RKO (cell line): ENCODE data around the gene PDHA1.

Source experiments
- DNase-seq: peaks from one replicate; pipeline ENCODE4 v3.0.0-alpha.2; 2016; ENCODE audit warnings: low spot score

PDHA1 gene

GRCh38 chrX:19343535-19344408 is at the start of gene PDHA1:
Gene PDHA1 (plus strand): TSS chrX:19343927. CDS start chrX:19344038, 111 bp downstream.
- peak; percentile 90 for DNase-seq

DNA sequence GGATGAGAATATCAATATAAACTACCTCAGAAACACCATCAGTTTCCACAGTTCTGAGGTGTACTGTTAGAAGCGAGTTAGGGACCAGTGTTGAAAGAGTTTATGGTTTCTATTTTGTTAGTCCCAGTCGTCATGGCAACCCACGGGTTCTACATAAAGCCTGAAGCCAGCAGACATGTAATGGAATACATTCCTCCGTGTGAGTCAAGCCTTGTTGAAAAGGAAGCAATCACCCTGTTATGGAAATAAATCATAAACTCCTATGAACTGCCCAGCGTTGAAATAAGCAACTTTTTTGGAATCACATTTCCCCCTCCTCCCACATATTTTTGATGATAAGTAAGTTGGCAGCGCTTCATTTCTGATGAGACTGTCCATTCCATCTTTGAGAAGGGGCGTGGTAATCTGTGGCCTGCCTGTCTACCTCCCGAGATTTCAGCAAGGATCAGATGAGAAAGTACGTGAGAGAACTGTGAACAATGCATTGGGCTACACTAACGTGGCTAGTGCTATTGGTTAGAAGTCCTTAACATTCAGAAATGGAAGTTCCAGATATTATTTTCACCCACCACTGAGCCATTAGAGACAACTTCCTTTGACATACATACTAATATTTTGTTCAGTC is 40.4 kb upstream of the PDHA1 start:
- no peak for DNase-seq

GRCh38 chrX:19326567-19326966 is 17.2 kb upstream of the PDHA1 start:
- DNase-seq = no peak

- DNase-seq = no peak
These were observed 11.9 kb upstream of the PDHA1 start for GRCh38 chrX:19331831-19332230.

DNA sequence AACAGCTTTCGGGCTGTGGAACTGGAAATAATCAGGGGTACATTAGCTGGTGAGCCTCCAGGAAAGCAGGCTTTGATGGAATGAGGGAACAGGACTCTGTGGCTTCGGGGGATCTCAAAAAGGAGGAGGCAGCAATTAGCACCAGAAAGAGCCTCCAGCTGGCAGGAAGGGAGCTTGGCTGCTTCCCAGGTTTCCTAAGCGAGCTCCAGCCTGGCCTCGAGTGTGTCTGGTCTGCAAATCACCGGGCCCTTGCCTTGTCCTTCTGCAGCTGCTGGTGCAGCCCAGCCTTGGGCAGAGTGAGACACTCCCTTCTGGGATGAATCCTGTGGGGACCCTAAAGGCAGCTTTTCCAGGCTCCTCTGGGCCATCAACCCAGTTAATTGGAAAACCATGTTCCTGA is 10.7 kb upstream of the PDHA1 start:
- no peak for DNase-seq

GRCh38 chrX:19334945-19335626 is 8.6 kb upstream of the PDHA1 start:
- peak; percentile 72 for DNase-seq

DNA sequence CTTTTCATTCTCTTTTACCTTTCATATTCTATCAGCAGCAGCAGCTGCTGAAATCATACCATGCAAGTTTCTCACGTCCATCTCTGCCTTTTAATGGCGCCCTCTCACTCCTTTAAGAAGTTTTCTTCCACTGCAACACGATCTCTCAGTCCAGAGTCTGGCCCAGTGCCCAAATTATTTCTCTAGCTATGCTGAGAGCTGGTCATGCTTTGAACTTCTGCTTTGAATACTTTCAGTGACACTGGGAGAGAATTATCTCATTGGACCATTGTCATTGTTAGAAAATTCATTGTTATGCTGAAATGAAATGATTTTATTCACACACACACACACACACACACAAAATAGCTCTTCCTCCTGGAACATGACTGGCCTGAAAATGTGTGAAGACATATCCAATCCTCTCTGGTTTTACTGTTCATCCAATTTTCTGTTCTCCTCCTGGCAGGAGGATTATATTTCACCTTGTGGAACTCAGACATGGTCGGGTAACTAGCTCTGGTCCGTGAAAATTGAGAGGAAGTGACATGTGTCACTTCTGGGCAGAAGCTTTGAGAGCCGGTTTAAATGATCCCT is 1.3 kb upstream of the PDHA1 start:
- DNase-seq = no peak

DNA sequence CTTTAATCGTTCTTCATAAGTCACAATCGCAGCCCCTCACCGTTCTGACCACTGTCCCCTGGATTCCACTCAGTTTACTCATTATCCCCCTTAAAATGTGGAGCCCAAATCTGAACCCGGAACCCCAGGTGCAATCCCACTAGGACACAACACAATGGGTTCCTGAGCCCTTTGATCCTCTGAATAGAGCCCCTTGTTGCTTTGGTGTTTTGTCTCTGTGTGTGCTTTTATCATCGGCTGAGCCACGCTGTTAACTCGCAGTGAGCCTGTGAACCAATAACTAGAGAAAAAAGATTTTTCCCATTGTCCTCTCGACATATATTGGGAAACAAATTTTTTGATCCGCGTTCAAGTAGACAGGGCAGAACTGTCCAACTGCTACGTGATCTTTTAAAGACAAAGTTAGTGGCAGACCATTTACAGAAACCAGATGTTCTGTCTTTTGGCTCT is 617 bp upstream of the PDHA1 start:
- DNase-seq = no peak

- no peak for DNase-seq
These were observed 934 bp downstream of the PDHA1 start for GRCh38 chrX:19344661-19345060.

GRCh38 chrX:19347916-19348315 is 4.2 kb downstream of the PDHA1 start:
- no peak for DNase-seq

- no peak for DNase-seq
These were observed 5.5 kb downstream of the PDHA1 start for GRCh38 chrX:19349264-19349663.

DNA sequence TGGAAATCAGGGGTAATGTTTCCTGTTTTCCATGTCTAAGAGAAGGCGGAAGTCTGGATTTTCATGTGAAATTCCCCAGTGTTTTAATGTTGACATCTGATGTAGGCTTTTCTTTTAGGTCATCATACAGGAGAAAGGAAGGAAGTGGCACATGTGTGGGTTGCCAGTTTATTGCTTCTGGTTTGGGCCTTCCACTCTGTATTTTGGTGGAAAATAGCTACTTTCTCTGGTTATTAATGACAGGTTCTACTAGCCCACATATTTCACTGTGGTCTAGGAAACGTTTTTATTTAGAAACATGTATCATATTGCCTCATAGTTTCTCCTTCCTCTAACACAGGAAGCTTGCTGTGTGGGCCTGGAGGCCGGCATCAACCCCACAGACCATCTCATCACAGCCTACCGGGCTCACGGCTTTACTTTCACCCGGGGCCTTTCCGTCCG is 7.2 kb downstream of the PDHA1 start:
- no peak for DNase-seq

- DNase-seq = no peak
These were observed 10.9 kb downstream of the PDHA1 start for GRCh38 chrX:19354625-19355024.

- no peak for DNase-seq
These were observed 14.8 kb downstream of the PDHA1 start for GRCh38 chrX:19358521-19358920.

DNA sequence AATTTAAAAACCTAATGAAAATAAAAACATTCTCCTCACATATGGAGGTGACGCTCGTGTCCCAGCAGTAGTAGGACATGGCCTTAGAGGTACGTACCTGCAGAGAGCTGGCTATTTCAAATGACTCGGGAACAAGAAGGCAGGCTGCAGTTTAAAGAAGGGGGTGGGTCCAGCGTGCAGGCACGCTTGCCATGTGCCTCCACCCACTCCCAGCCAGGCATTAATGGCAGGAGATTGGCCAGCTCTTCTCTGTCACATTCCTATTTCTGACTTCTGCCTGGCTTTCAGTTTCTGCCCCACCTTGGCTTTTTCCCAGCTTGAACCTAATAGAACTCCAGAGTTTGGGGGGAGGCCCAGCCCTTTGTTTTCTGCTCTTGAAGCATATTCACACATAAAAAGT is 17.2 kb downstream of the PDHA1 start:
- DNase-seq = no peak

DNA sequence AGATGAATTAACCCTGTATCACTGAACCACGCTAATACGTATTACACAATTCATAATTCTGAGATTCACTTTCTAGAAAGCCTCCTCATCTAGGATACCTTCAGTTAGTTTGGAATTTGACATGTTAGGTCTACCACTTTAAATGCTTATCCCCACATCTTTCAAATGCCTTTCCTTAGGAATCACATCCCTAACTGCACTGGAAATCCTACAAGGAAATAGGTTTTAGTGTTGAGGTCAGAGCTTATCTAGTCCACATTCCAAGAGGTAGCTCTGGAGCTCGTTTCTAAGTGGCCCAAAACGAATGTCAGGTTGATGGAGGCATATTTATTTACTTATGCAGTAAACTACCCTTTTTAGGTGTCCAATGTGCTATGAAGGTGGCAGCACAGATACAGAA is 18.0 kb downstream of the PDHA1 start:
- no peak for DNase-seq

- no peak for DNase-seq
These were observed 24.8 kb downstream of the PDHA1 start for GRCh38 chrX:19368576-19368975.

GRCh38 chrX:19370061-19370460 is 26.3 kb downstream of the PDHA1 start:
- DNase-seq = no peak

- DNase-seq = peak; percentile 46
These were observed 28.4 kb downstream of the PDHA1 start for GRCh38 chrX:19372170-19372546.

- DNase-seq = no peak
These were observed 29.0 kb downstream of the PDHA1 start for GRCh38 chrX:19372547-19373331.

- no peak for DNase-seq
These were observed 29.7 kb downstream of the PDHA1 start for GRCh38 chrX:19373351-19373891.
